ENCODE measurements around the gene NECTIN1. TPM values are rescaled to one million over a fixed set of nuclear protein-coding genes. Genes with fewer than 3 reads are reported as not detected.

NECTIN1 gene
- total RNA-seq, 6 experiments from 2014 or later, result 4.3 to 8.4 (median 6.1) TPM

DNA sequence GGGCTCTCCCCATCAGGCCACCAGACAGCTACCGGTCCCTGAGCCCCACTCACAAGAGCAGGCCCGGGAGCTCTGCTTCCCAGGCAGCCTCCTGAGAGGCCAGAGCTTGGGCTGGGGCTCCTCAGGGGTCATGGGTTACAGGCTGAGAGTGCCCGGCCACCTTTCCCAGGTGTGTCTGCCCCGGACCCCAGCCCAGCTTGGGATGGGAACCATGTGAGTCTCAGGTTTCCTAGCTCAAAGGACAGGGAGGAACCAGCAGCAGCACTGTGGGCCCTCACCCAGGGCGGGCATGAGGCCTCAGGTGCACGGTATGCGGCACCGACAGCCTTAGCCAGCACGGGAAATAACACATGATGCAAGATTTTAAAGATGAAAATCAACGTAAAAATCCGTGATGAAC lies 90.1 kb downstream of the NECTIN1 start:
- TF ChIP-seq, protein P1, sequence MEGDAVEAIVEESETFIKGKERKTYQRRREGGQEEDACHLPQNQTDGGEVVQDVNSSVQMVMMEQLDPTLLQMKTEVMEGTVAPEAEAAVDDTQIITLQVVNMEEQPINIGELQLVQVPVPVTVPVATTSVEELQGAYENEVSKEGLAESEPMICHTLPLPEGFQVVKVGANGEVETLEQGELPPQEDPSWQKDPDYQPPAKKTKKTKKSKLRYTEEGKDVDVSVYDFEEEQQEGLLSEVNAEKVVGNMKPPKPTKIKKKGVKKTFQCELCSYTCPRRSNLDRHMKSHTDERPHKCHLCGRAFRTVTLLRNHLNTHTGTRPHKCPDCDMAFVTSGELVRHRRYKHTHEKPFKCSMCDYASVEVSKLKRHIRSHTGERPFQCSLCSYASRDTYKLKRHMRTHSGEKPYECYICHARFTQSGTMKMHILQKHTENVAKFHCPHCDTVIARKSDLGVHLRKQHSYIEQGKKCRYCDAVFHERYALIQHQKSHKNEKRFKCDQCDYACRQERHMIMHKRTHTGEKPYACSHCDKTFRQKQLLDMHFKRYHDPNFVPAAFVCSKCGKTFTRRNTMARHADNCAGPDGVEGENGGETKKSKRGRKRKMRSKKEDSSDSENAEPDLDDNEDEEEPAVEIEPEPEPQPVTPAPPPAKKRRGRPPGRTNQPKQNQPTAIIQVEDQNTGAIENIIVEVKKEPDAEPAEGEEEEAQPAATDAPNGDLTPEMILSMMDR (IDR thresholded peaks at IDR 0.05), result no peak
- TF ChIP-seq POLR2A (IDR thresholded peaks at IDR 0.05), result no peak

DNA sequence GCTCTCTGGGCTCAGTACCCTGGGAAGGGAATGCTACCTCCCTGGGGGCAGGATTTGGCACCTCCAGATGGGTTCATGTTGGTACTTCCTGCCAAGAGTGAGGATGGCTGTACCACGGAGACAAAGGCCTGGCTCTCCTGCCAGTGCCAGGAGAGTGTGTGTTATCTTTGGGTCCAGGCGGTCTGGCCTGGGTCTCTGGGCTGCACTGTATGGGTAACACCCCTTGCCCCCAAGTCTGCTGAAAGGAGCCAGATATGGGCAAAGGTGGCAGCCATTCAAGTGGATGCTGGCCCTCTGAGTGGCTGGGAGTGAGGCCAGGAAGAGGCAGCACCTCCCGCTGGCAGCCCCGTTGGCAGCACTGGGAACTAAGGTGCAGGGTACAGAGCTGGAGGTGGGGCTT lies 91.5 kb downstream of the NECTIN1 start:
- DNase-seq, result no peak
- TF ChIP-seq, protein P1 (IDR thresholded peaks at IDR 0.05), result no peak
- no peak for TF ChIP-seq POLR2A (IDR thresholded peaks at IDR 0.05)
- Histone ChIP-seq H3K27ac (no peak overlapping the region), H3K36me3 (no peaks in the 10 kb centered on the region), H3K4me1 (no peaks in the 10 kb centered on the region), H3K27me3 (no peaks in the 10 kb centered on the region), H3K4me3 (no peak overlapping the region), H3K9me3 (no peaks in the 10 kb centered on the region)
- WGBS (ENCODE audit: insufficient coverage, low coverage, low lambda C conversion rate, missing lambda C conversion rate), result 83% methylated on average over 2 of the region's 4 CpGs
- intact Hi-C loops (cut with DNase I), result no loop called here
- ATAC-seq, result no peak

More for the DNA sequence above, 90.1 kb downstream of the NECTIN1 start:
- no peaks in the 10 kb centered on the region for H3K9me3 ChIP-seq
- H3K27ac ChIP-seq, result no peak overlapping the region
- ATAC-seq (no peak), DNase-seq (no peak)
- H3K4me3 ChIP-seq, result no peak overlapping the region
- WGBS (ENCODE audit: insufficient coverage, low coverage, low lambda C conversion rate, missing lambda C conversion rate), result 61% methylated on average over 4 of the region's 11 CpGs
- no peaks in the 10 kb centered on the region for H3K27me3 ChIP-seq
- intact Hi-C loops (cut with DNase I), result no loop called here
- no peaks in the 10 kb centered on the region for H3K36me3 ChIP-seq
- no peaks in the 10 kb centered on the region for H3K4me1 ChIP-seq

DNA sequence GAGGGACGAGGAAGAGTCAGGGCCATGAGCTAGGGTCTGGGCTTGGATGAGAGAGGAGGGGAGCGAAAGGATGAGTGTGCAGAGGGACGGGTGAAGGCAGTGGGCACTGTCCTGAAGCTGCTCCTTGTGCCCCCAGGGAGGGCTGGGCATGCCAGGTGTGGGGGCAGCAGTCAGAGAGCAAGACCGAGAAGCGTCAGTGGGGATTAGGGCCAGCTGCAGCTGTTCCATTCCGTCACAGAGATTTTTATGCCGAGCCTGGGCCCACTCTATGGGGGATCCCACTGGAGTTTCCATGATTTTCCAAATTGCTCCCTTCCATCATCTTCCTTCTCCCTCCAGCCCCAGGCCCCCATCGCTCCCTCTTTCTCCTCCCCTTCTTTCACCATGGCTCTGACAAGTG lies 93.2 kb downstream of the NECTIN1 start:
- TF ChIP-seq, protein P1 (IDR thresholded peaks at IDR 0.05), result no peak
- no peak for TF ChIP-seq POLR2A (IDR thresholded peaks at IDR 0.05)
- 84% methylated on average over 3 of the region's 8 CpGs for WGBS (ENCODE audit: insufficient coverage, low coverage, low lambda C conversion rate, missing lambda C conversion rate)
- Histone ChIP-seq H3K27ac (no peak overlapping the region), H3K4me1 (no peaks in the 10 kb centered on the region), H3K27me3 (no peaks in the 10 kb centered on the region), H3K4me3 (no peak overlapping the region), H3K36me3 (no peaks in the 10 kb centered on the region), H3K9me3 (no peaks in the 10 kb centered on the region)
- DNase-seq (no peak), ATAC-seq (no peak)
- intact Hi-C loops (cut with DNase I), result no loop called here

DNA sequence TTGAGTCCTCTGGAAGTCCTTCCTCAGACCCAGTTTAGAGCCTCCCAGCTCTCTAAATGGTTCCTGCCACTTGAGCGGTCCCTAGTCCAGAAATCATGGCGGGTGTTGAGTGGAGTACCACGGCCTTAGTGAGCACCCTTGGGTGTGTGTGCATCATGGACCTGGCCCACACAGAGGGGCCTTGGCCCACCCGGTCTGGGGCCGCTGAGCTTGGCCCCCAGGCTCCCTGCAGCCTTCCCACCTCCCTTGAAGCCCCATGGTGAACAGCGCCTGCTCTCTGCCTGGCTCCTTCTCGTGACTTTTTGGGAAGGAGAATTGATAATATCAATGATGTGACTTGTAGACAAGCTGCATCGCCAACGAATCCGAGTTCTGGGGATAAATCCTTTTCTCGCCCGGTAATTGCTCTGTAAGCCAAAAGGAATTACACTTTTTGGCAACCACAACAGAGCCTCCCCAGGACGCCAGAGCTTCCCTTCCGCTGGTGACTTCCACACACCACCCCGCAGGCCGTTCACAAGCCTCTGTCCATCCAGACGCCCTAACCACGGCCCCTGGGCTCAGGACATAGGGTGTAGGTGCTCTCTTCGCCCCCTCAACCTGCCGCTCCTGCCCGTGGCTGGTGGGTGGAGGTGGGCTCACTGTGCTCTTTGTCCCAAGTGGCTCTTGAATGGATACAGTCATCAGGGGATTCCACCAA lies 93.8 kb downstream of the NECTIN1 start:
- intact Hi-C loops (cut with DNase I), result no loop called here
- DNase-seq (no peak), ATAC-seq (no peak)
- H3K27me3 ChIP-seq, result no peaks in the 10 kb centered on the region
- no peaks in the 10 kb centered on the region for H3K36me3 ChIP-seq
- WGBS (ENCODE audit: insufficient coverage, low coverage, low lambda C conversion rate, missing lambda C conversion rate), result 92% methylated on average over 9 of the region's 21 CpGs
- no peaks in the 10 kb centered on the region for H3K4me1 ChIP-seq
- H3K4me3 ChIP-seq, result no peak overlapping the region
- TF ChIP-seq, protein P1 (IDR thresholded peaks at IDR 0.05), result no peak
- TF ChIP-seq POLR2A (IDR thresholded peaks at IDR 0.05), result no peak
- H3K9me3 ChIP-seq, result no peaks in the 10 kb centered on the region
- no peak overlapping the region for H3K27ac ChIP-seq

All from right lobe of liver (tissue), 6 donors.